OCI-LY7 (cell line): Measurements from ENCODE around the gene PCDHA9. TPM values are rescaled to one million over a fixed set of nuclear protein-coding genes. Genes with fewer than 3 reads are reported as not detected.
"Not testable (repeated sequence)": the region's sequence is repeated elsewhere in the genome, so short reads cannot be mapped to it uniquely, and the experiment has no call there.

ENCODE experiments used
- BruUV-seq: library from RNA; stranded (reverse); fragments of 400-500 nt; replicated peaks from 2 replicates; lab custom pipeline; 2021; lab: Mats Ljungman, UMichigan
- CTCF ChIA-PET: fragments of 300-600 bp; sonication (Branson Sonifier 250); formaldehyde crosslinking; loops from one replicate; lab custom pipeline; 2022; ENCODE audit warnings: antibody characterized with exemption; ENCODE audit not compliant: unreplicated experiment; lab: Charles Lee
- POLR2A ChIA-PET: fragments of 300-600 bp; sonication (Branson Sonifier 250); formaldehyde crosslinking; loops from one replicate; lab custom pipeline; 2022; ENCODE audit warnings: antibody characterized with exemption; lab: Charles Lee
- DNase-seq: peaks from one replicate; pipeline ENCODE4 v3.0.0-alpha.2; 2015; ENCODE audit warnings: low spot score
- H2AFZ ChIP-seq: fragments of 200-600 bp; sonication (generic), shearing (Covaris generic); 2 replicates; pipeline ENCODE4 v1.6.1; 2014; ENCODE audit warnings: mild to moderate bottlenecking, antibody characterized with exemption, low read length, moderate library complexity
- H3K27ac ChIP-seq: fragments of 200-600 bp; sonication (generic); 2 replicates; pipeline ENCODE4 v1.5.1; 2014; ENCODE audit warnings: mixed run types, low read depth, mild to moderate bottlenecking, moderate library complexity, low read length, inconsistent platforms; ENCODE audit not compliant: poor library complexity, severe bottlenecking
- H3K36me3 ChIP-seq: fragments of 200-600 bp; sonication (generic); 2 replicates; pipeline ENCODE4 v1.6.1; 2014; ENCODE audit warnings: mild to moderate bottlenecking, antibody characterized with exemption, low read length, moderate library complexity, mixed read lengths; ENCODE audit not compliant: insufficient read depth
- H3K4me1 ChIP-seq: fragments of 200-600 bp; sonication (generic); 2 replicates; pipeline ENCODE4 v1.5.1; 2014; ENCODE audit warnings: mild to moderate bottlenecking, low read length; ENCODE audit not compliant: insufficient read depth, poor library complexity, severe bottlenecking
- H3K4me2 ChIP-seq: fragments of 200-600 bp; sonication (generic); 2 replicates; pipeline ENCODE4 v1.6.1; 2014; ENCODE audit warnings: mild to moderate bottlenecking, low read length
- H3K4me3 ChIP-seq: fragments of 200-600 bp; sonication (generic); 2 replicates; pipeline ENCODE4 v1.5.1; 2014; ENCODE audit warnings: mild to moderate bottlenecking, low read depth, low read length; ENCODE audit not compliant: poor library complexity, severe bottlenecking
- H3K79me2 ChIP-seq: fragments of 200-600 bp; sonication (generic); 2 replicates; pipeline ENCODE4 v1.6.1; 2016; ENCODE audit warnings: low read depth, mild to moderate bottlenecking, low read length, moderate library complexity, mixed read lengths; ENCODE audit not compliant: insufficient read depth
- H3K9me2 ChIP-seq: fragments of 200-600 bp; sonication (generic); 2 replicates; pipeline ENCODE4 v1.6.1; 2016; ENCODE audit warnings: mild to moderate bottlenecking, low read length, mixed read lengths; ENCODE audit not compliant: insufficient read depth
- H3K9me3 ChIP-seq: fragments of 200-600 bp; sonication (generic); 2 replicates; pipeline ENCODE4 v1.6.1; 2014; ENCODE audit warnings: mild to moderate bottlenecking, mixed run types, low read length, mixed read lengths
- H4K20me1 ChIP-seq: fragments of 200-600 bp; sonication (generic); 2 replicates; pipeline ENCODE4 v1.6.1; 2014; ENCODE audit warnings: mild to moderate bottlenecking, antibody characterized with exemption, low read length, moderate library complexity, mixed read lengths; ENCODE audit not compliant: insufficient read depth
- EZH2phosphoT487 ChIP-seq: fragments of 200-600 bp; sonication (generic); IDR thresholded peaks from 2 replicates; pipeline ENCODE4 v1.6.1; 2018; ENCODE audit warnings: low read depth, borderline replicate concordance, mild to moderate bottlenecking, mixed run types, antibody characterized with exemption, low read length, moderate library complexity, mixed read lengths
- intact Hi-C: fragments of 100-400 bp; cut with micrococcal nuclease; formaldehyde crosslinking; loops from one replicate; pipeline ENCODE4 v1.10.0; 2022; ENCODE audit not compliant: unreplicated experiment
- total RNA-seq, 2 experiments: library from RNA; depleted of rRNA in 1 of 2; stranded (reverse); fragments of >200 nt in 1 of 2; shearing (Covaris generic) in 1 of 2; gene quantifications; 2 replicates each; pipeline ENCODE4 v1.2.3, GENCODE V29; 2014 to 2022
- TF ChIP-seq, protein P1 (sequence below): fragments of 200-600 bp; sonication (generic); conservative IDR thresholded peaks from 2 replicates; pipeline ENCODE4 v1.5.1; 2014; ENCODE audit warnings: mild to moderate bottlenecking, antibody characterized with exemption, low read length, moderate library complexity, mixed read lengths

PCDHA9 gene
- total RNA-seq, 2 experiments from 2014 or later: not detected

DNA sequence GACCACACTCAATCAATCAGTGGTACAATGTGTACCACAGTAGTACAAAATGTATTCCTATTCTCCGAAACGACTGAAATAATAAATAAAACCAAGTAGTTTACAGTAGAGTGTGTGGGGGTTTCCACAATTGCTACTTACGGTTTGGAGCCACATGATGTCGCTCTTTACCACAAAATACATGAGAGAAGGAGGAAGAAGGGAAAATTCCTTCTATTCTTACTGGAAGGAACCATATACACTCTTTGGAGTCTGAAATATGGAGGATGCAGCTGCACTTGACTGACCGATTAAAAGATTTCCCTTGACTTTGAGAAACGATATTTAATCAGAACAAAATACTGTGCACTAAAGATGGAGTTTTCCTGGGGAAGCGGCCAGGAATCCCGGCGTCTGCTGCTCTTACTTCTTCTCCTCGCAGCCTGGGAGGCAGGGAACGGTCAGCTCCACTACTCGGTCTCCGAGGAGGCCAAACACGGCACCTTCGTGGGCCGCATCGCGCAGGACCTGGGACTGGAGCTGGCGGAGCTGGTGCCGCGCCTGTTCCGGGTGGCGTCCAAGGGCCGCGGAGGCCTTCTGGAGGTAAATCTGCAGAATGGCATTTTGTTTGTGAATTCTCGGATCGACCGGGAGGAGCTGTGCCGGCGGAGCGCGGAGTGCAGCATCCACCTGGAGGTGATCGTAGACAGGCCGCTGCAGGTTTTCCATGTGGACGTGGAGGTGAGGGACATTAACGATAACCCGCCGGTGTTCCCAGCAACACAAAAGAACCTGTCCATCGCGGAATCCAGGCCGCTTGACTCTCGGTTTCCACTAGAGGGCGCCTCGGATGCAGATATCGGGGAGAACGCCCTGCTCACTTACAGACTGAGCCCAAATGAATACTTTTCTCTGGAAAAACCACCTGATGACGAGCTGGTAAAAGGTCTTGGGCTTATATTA lies 41.1 kb upstream of the PCDHA9 start, which contains the start of gene PCDHA4:
Gene PCDHA4 (plus strand): TSS at position 235 of the 942 bp plus-strand sequence.
- BruUV-seq: no TSS peak
- Histone ChIP-seq H2AFZ (no peak within 1 kb of the TSS), H3K9me2 (no peaks in the 10 kb centered on the region), H3K4me2 (no peak within 1 kb of the TSS), H3K36me3 (no peaks in the 10 kb centered on the region), H3K9me3 (no peaks in the 10 kb centered on the region), H3K27ac (no peak within 1 kb of the TSS), H3K4me1 (no peaks in the 10 kb centered on the region), H3K79me2 (no peaks in the 10 kb centered on the region), H3K4me3 (no peak within 1 kb of the TSS), H4K20me1 (no peaks in the 10 kb centered on the region)
- CTCF ChIA-PET: no interaction called here
- POLR2A ChIA-PET: interaction anchor here (0.5 kb wide), 1 partner anchor 238 kb away, joined by 6 read pairs; no protein-coding TSS in a partner anchor
- intact Hi-C loops: no loop called here
- DNase-seq: no peak
- TF ChIP-seq EZH2phosphoT487: no peak
- TF ChIP-seq, protein P1, sequence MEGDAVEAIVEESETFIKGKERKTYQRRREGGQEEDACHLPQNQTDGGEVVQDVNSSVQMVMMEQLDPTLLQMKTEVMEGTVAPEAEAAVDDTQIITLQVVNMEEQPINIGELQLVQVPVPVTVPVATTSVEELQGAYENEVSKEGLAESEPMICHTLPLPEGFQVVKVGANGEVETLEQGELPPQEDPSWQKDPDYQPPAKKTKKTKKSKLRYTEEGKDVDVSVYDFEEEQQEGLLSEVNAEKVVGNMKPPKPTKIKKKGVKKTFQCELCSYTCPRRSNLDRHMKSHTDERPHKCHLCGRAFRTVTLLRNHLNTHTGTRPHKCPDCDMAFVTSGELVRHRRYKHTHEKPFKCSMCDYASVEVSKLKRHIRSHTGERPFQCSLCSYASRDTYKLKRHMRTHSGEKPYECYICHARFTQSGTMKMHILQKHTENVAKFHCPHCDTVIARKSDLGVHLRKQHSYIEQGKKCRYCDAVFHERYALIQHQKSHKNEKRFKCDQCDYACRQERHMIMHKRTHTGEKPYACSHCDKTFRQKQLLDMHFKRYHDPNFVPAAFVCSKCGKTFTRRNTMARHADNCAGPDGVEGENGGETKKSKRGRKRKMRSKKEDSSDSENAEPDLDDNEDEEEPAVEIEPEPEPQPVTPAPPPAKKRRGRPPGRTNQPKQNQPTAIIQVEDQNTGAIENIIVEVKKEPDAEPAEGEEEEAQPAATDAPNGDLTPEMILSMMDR: peak; percentile 67

DNA sequence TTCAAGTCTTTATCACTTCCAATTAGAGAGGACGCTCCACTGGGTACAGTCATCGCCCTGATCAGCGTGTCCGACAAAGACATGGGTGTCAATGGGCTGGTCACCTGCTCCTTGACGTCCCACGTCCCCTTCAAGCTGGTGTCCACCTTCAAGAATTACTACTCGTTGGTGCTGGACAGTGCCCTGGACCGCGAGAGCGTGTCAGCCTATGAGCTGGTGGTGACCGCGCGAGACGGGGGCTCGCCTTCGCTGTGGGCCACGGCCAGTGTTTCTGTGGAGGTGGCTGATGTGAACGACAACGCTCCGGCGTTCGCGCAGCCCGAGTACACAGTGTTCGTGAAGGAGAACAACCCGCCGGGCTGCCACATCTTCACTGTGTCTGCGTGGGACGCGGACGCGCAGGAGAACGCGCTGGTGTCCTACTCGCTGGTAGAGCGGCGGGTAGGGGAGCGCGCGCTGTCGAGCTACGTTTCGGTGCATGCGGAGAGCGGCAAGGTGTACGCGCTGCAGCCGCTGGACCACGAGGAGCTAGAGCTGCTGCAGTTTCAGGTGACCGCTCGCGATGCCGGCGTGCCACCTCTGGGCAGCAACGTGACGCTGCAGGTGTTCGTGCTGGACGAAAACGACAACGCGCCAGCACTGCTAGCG lies 39.8 kb upstream of the PCDHA9 start:
- POLR2A ChIA-PET, H3K27ac ChIP-seq, BruUV-seq, H3K9me2 ChIP-seq, intact Hi-C loops, H3K36me3 ChIP-seq, H3K9me3 ChIP-seq, CTCF ChIA-PET, H3K4me3 ChIP-seq, H4K20me1 ChIP-seq, H2AFZ ChIP-seq, H3K4me2 ChIP-seq, H3K4me1 ChIP-seq, DNase-seq, H3K79me2 ChIP-seq: not testable (repeated sequence)

DNA sequence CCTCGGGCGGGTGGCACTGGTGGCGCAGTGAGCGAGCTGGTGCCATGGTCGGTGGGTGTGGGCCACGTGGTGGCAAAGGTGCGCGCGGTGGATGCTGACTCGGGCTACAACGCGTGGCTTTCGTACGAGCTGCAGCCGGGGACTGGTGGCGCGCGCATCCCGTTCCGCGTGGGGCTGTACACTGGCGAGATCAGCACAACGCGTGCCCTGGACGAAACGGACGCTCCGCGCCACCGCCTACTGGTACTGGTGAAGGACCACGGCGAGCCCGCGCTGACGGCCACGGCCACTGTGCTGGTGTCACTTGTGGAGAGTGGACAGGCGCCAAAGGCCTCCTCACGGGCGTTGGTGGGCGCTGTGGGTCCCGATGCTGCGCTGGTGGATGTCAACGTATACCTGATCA lies 39.3 kb upstream of the PCDHA9 start:
- H2AFZ ChIP-seq: no peak overlapping the region
- no peak overlapping the region for H3K4me3 ChIP-seq
- H3K36me3 ChIP-seq: no peaks in the 10 kb centered on the region
- H3K4me1 ChIP-seq: no peaks in the 10 kb centered on the region
- intact Hi-C loops: no loop called here
- ChIA-PET CTCF (no interaction called here), POLR2A (no interaction called here)
- no peak for DNase-seq
- no peaks in the 10 kb centered on the region for H3K9me3 ChIP-seq
- H3K4me2 ChIP-seq: no peak overlapping the region
- no TSS peak for BruUV-seq
- no peaks in the 10 kb centered on the region for H4K20me1 ChIP-seq
- no peaks in the 10 kb centered on the region for H3K9me2 ChIP-seq
- no peak for TF ChIP-seq EZH2phosphoT487
- TF ChIP-seq, protein P1: no peak
- H3K79me2 ChIP-seq: no peaks in the 10 kb centered on the region
- no peak overlapping the region for H3K27ac ChIP-seq
